MV-4-11 (cell line): ENCODE results near the gene MRPL51.

Experiments
- DNase-seq: peaks from one replicate; lab custom pipeline; 2025; lab: John Stamatoyannopoulos, UW

MRPL51 gene

GRCh38 chr12:6492838-6493496 is at the start of gene MRPL51:
Gene MRPL51, minus strand, starts transcription at chr12:6493262. Its CDS starts 126 bp downstream, at chr12:6493136.
- DNase-seq, result peak; percentile 93

DNA sequence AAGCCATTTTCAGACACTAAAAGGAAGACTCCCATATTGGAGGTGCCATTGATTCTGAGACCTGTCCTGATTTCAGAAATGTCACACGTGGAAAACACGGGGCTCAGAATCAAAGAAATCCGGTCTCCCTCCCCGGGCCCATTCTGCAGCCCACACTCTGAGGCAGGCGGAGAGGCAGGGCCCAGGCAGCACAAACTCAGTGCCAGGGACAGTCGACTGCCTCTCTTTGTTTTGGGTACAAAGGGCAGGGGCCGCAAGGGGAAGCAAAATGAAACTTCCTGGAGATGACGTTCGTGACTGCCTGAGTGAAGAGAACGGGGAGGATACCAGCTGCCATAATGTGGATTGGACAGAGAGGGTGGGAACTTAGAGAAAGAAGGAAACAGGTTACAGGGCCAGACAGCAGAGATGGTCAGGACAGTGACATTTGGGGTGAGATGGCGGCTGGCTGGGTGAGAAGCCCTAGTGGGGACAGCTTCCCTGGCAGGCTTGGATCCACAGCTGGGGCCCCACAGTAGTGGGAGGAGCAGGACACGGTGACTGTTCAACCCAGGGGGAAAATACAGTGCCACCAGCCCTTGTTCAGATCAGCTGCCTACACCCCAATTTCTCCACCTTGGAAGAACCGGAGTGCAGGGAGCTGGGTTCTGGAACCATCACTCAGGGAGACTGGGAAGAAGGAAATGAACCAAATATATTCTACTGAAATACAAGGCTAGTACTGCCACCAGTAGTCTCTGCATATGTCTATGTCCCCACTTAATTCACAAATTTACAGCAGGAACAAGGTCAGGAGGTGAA is 49.3 kb upstream of the MRPL51 start:
- DNase-seq, result no peak

- DNase-seq, result no peak
Observed at GRCh38 chr12:6541371-6542165, 48.5 kb upstream of the MRPL51 start.

DNA sequence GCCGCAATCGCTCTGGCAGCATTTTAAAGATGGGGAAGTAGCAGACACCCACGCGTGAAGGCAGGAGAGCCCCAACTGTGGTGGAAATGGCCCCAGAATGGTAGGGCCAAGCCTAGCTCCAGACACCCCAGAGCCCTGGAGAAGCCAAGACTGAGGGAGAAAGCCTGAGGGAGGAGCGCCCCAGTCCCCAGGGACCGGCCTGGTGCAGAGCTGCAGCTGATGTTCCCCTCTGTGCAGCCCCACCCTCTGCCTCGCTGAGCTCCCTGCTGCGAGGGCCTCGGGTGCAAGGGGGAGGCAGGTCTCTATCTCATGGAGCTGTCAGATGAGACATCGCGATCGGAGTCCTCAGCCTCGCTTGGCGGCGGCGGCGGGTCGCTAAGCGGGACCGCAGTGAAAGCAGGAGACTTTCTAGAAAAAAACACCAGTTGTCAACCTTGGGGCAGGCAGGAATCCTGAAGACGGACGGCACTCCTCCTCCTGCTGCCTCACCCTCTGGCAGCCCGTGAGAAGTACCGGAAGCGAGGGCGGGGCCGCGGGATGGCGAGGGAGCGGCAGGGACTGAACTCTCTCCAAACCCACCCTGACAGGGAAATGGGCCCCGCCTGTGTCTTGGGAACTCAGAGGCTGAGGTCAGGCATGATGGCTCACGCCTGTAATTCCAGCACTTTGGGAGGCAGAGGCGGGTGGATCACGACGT is 47.3 kb upstream of the MRPL51 start:
- peak; percentile 42 for DNase-seq

DNA sequence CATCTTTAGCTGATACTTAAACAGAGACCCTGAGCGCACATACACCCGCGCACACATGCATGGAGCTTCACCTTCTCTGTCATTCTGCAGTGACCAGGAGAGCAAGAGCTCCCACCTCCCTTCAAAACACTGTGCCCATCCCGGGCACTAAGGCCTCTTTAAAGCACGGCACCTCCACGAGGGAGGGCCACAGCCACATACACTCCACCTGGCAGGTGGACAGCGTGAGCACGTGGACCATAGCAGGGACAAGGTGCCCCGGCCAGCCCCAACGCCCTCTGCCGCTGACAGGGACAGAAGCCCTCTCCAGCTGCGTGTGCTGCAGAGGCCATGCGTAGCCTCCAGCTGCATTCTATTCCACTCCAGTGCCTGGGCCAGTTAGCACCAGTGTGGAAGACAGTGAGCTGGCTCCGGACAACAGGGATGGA is 46.7 kb upstream of the MRPL51 start:
- no peak for DNase-seq

- no peak for DNase-seq
Observed at GRCh38 chr12:6539314-6539682, 46.2 kb upstream of the MRPL51 start.

- peak; percentile 26 for DNase-seq
Observed at GRCh38 chr12:6538420-6539313, 45.6 kb upstream of the MRPL51 start.

- peak; percentile 78 for DNase-seq
Observed at GRCh38 chr12:6537580-6538419, 44.7 kb upstream of the MRPL51 start.

DNA sequence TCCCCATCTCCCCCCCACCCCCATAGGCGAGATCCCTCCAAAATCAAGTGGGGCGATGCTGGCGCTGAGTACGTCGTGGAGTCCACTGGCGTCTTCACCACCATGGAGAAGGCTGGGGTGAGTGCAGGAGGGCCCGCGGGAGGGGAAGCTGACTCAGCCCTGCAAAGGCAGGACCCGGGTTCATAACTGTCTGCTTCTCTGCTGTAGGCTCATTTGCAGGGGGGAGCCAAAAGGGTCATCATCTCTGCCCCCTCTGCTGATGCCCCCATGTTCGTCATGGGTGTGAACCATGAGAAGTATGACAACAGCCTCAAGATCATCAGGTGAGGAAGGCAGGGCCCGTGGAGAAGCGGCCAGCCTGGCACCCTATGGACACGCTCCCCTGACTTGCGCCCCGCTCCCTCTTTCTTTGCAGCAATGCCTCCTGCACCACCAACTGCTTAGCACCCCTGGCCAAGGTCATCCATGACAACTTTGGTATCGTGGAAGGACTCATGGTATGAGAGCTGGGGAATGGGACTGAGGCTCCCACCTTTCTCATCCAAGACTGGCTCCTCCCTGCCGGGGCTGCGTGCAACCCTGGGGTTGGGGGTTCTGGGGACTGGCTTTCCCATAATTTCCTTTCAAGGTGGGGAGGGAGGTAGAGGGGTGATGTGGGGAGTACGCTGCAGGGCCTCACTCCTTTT is 44.0 kb upstream of the MRPL51 start:
- no peak for DNase-seq

GRCh38 chr12:6535960-6536847 is 43.1 kb upstream of the MRPL51 start:
- no peak for DNase-seq

- DNase-seq, result no peak
Observed at GRCh38 chr12:6535697-6535946, 42.6 kb upstream of the MRPL51 start.

DNA sequence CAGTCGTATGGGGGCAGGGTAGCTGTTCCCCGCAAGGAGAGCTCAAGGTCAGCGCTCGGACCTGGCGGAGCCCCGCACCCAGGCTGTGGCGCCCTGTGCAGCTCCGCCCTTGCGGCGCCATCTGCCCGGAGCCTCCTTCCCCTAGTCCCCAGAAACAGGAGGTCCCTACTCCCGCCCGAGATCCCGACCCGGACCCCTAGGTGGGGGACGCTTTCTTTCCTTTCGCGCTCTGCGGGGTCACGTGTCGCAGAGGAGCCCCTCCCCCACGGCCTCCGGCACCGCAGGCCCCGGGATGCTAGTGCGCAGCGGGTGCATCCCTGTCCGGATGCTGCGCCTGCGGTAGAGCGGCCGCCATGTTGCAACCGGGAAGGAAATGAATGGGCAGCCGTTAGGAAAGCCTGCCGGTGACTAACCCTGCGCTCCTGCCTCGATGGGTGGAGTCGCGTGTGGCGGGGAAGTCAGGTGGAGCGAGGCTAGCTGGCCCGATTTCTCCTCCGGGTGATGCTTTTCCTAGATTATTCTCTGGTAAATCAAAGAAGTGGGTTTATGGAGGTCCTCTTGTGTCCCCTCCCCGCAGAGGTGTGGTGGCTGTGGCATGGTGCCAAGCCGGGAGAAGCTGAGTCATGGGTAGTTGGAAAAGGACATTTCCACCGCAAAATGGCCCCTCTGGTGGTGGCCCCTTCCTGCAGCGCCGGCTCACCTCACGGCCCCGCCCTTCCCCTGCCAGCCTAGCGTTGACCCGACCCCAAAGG is 42.1 kb upstream of the MRPL51 start:
- peak; percentile 70 for DNase-seq

GRCh38 chr12:6534695-6534944 is 41.6 kb upstream of the MRPL51 start:
- DNase-seq, result no peak

DNA sequence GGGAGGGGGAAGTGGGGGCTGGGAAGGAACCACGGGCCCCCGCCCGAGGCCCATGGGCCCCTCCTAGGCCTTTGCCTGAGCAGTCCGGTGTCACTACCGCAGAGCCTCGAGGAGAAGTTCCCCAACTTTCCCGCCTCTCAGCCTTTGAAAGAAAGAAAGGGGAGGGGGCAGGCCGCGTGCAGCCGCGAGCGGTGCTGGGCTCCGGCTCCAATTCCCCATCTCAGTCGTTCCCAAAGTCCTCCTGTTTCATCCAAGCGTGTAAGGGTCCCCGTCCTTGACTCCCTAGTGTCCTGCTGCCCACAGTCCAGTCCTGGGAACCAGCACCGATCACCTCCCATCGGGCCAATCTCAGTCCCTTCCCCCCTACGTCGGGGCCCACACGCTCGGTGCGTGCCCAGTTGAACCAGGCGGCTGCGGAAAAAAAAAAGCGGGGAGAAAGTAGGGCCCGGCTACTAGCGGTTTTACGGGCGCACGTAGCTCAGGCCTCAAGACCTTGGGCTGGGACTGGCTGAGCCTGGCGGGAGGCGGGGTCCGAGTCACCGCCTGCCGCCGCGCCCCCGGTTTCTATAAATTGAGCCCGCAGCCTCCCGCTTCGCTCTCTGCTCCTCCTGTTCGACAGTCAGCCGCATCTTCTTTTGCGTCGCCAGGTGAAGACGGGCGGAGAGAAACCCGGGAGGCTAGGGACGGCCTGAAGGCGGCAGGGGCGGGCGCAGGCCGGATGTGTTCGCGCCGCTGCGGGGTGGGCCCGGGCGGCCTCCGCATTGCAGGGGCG is 41.0 kb upstream of the MRPL51 start, which contains the start of gene GAPDH:
Gene GAPDH, plus strand, starts transcription at position 595 of the 772 bp plus-strand sequence. CDS start 316 bp downstream, outside the sequence.
- DNase-seq, result peak; percentile 95

- no peak for DNase-seq
Observed at GRCh38 chr12:6533653-6533922, 40.5 kb upstream of the MRPL51 start.

- DNase-seq, result peak; percentile 61
Observed at GRCh38 chr12:6532927-6533652, 40.0 kb upstream of the MRPL51 start.
